ENCODE data around the gene HOXA13.

Gene HOXA13

DNA sequence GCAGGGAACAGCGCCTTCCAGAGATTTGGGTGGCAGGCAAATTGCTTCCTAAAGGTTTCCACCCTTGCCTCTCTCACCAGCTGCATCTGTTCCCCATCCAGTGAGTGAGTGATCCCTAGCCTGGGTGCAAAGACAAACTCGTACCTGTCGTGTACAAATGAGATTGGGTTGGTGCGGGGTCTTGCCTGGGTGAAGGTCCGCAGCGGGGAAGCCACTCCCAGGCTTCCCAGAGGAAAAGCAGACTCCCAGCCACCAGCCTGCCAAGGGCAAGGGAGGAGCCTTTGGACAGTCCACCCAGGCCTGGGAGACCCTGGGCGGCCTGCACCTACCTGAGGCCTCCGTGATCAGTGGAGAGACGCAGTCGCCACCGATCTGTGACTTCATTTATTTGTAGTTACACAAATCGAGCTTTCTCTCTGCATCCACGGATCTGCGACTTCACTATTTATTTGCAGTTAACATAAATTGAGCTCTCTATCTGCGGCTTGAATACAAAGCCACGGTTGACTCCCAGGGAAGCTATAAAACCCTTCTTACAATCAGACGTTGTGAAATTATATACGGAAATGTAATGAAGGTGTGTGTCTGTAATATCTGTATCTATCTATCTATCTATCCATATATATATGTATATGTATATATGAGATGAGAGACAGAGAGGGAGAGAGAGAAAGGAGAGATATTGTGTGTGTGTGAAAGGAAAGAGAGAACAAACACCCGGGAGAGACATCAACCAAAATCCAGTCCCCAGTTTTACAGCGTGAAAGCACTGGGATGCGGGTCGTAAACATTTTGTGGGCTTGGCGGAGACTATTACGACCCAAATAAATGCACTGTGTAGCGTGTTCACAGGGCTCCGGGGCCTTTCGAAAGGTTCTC lies 40.4 kb downstream of the HOXA13 start:
- DNase-seq (ENCODE audit: low read depth, low spot score) = no peak

DNA sequence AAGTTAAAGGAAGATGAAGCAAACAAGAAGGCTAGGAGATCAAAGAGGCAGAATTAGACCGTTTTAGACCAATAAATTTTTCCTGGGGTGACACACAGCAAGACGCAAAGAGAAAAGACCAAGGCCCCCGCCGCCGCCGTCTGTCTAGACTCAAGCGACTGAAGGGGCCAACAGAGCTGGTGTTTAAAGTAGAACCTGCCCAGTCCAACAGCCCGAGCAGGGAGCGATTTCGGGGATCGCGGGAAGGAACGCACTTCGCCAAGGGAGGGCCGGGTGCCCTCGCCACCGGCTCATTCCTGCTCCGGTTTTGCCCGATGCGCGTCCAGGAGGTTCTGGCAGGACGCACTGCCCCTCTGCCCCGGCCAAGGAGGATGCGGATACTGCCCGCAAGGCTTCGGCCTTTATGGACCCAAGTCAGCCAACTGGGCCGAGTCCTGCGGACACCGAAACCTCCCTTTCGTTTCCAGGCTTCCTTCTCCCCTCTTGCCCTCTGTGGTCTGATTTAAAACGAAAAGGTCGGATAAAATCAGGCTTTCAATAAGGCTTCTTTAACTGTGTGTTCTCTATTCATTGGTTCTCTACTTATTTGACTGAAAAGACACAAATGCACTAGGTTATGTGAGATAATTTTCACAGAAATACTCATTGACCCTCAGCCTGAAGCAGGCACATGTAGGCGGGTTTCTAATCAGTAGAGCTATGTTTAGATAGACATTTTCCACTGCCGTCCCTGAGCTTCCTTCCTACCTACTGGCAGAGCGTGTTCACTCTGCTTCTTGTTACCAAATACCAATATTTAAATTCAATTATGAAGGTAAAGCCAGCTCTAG lies 41.2 kb downstream of the HOXA13 start:
- no peak for DNase-seq (ENCODE audit: low read depth, low spot score)

- DNase-seq (ENCODE audit: low read depth, low spot score) = no peak
Measured at GRCh38 chr7:27157702-27158431, 42.0 kb downstream of the HOXA13 start.

DNA sequence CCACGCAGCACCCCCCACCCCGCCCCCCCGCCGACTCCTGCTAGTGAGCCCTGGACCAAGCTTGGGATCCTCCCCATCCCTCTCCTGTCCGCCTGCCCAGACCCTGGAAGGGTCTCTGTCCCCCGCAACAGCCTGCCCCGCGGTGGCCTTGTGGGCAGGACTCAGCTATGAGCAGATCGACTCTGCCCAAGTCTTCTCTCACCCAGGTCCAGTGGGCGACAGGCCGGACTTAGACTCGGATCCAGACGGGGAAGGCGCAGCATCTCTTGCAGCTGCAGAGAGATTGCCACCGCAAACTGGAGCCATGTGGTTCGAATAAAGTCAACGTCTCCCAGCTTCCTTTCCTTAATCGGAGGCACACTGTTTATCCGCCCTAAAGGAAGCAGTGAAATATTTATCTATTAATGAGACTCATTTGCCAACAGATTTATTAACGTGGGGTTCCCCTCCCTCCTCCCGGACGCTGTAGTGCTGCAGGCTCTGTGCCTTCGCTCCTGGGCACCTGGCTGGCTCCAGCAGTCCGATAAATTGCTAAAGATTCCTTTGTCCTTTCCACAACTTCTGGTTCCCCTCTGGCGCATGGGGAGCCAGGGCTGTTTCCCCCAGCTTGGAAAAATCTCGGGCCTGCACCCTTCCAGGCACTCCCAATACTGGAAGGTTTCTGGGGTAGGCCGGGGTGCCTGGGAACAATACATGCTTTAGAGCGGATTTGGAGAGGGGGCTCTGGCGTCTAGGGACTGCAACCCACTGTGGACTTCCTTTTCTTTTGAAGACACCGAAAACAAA lies 42.8 kb downstream of the HOXA13 start:
- DNase-seq (ENCODE audit: low read depth, low spot score) = no peak

GRCh38 chr7:27156508-27156898 lies 43.4 kb downstream of the HOXA13 start, which contains the start of gene HOXA7:
TSS of gene HOXA7 (minus strand) at chr7:27156675. CDS start at chr7:27156545, 130 bp downstream.
- DNase-seq (ENCODE audit: low read depth, low spot score) = no peak

DNA sequence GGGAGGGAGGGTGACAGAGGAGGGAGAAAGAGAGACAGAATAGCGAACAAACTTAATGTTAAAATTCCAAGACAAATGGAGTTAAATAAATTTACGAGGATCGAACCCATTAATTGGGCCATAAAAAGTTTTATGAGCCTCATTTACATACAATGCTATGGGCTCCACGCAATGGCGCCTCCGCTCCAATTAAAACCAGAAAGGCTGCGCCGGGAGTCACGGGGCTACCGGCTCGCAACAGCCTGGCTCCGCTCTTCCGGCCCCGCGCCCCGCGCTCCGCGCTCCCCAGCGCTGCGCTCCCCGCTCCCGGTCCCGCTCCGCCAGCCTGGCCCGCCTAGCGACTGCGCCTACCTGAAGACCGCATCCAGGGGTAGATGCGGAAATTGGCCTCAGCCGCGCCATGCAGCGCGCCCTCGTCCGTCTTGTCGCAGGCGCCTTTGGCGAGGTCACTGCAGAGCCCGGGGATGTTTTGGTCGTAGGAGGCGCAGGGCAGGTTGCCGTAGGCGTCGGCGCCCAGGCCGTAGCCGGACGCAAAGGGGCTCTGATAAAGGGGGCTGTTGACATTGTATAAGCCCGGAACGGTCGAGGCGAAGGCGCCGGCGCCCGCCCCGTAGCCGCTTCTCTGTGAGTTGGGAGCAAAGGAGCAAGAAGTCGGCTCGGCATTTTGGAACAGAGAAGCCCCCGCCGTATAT lies 43.9 kb downstream of the HOXA13 start:
- DNase-seq (ENCODE audit: low read depth, low spot score) = no peak

DNA sequence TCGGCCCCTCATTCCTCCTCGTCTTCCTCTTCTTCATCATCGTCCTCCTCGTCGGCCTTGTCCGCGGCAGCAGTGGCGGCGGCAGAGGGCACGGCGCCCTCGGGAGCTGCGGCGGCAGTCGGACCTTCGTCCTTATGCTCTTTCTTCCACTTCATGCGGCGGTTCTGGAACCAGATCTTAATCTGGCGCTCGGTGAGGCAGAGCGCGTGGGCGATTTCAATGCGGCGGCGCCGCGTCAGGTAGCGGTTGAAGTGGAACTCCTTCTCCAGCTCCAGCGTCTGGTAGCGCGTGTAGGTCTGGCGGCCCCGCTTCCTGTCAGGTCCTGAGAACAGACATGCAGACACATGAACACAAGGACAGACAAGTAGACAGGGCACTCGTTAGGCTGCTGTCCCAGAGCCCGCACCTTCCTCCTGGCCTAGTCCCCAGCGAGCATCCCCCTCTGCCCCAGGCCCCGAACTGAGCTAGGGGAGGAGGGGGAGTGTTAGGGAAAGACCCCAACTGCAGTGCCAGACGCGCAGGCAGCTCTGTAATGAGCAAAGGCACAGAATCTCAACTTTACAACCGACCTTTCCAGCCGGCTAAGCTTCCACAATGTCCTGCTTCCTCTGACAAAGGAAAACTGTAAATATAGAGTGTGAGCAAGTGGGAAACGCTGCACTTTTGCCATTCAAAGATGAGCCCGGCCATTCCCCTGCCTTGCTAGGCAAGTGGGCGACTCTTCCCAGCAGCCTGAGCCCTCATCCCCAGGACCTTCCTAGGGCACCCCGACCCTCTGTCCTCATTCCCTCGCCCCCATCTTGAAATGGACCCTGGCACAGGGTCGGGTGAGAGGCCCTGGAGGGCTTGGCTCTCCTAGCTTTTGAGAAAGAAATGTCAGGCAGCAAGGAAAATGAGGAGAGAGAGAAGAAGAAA lies 44.7 kb downstream of the HOXA13 start:
- no peak for DNase-seq (ENCODE audit: low read depth, low spot score)

DNA sequence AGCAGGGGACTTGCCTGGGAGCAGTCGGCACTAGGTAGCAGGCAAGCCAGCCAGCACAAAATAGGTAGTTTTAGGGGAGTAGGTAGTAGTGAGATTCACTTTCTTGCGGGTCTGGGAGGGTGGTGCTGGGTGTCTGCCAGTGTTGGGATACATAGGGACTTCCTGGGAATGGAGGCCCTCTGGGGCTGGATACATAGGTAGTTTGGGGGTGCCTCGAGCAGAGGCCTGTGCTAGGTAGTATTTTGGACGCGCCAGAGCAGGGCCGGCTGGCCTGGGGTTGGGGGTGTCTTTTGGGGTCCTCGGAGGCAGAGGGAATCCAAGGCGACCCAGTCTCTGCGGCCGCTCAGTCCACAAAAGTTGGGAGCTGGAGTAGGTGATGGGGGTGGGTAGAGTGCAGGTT lies 45.5 kb downstream of the HOXA13 start:
- DNase-seq (ENCODE audit: low read depth, low spot score) = no peak

GRCh38 chr7:27153526-27153925 lies 46.4 kb downstream of the HOXA13 start:
- DNase-seq (ENCODE audit: low read depth, low spot score) = no peak

- no peak for DNase-seq (ENCODE audit: low read depth, low spot score)
Measured at GRCh38 chr7:27152816-27153442, 47.0 kb downstream of the HOXA13 start.

DNA sequence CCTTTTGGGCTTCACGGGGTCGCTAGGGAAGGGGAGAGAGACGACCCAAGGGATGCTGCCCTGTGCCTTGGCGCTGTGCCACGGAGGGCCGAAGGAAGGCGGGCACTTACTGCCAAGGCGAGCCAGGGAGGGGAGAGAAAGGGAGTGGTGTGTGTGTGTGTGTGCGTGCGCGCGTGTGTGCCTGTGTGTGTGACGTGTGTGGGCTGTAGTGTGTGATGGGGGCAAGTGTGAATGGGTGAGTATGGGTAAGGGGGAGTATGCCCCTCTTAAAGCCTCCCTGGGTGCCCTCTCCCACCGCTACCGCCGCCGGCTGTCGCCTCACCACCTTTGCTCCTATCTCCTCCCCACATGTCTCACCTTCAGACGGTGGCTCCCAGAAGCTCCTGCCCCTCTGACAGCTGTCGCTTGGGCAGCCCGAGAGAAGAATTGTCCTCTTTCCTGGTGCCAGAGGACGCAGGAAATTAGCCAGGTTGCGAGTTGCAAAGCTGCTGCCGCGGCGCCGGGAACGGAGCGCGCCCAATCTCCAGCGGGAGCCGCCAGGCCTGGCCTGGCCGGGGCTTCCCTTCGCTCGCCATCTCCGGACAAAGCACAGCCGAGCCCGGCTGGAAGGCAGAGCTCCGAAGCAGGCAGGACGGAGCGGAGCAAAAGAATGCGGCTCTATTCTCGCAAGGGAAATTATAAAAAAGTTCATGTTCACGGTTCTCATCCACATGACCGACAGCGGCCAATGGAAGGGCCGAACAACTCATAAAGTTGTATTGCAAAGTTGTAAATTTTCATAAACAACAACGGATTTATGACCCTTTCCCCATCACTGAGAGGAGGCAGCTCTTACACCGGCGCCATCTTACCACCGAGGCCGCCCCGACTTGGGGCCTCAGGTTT lies 47.7 kb downstream of the HOXA13 start, which contains the start of gene HOXA3:
Gene HOXA3 (minus strand): TSS at position 653 of the 885 bp plus-strand sequence. CDS start 41,943 bp downstream, outside the sequence.
- DNase-seq (ENCODE audit: low read depth, low spot score) = no peak

GRCh38 chr7:27151341-27151930 lies 48.5 kb downstream of the HOXA13 start:
- DNase-seq (ENCODE audit: low read depth, low spot score) = no peak

DNA sequence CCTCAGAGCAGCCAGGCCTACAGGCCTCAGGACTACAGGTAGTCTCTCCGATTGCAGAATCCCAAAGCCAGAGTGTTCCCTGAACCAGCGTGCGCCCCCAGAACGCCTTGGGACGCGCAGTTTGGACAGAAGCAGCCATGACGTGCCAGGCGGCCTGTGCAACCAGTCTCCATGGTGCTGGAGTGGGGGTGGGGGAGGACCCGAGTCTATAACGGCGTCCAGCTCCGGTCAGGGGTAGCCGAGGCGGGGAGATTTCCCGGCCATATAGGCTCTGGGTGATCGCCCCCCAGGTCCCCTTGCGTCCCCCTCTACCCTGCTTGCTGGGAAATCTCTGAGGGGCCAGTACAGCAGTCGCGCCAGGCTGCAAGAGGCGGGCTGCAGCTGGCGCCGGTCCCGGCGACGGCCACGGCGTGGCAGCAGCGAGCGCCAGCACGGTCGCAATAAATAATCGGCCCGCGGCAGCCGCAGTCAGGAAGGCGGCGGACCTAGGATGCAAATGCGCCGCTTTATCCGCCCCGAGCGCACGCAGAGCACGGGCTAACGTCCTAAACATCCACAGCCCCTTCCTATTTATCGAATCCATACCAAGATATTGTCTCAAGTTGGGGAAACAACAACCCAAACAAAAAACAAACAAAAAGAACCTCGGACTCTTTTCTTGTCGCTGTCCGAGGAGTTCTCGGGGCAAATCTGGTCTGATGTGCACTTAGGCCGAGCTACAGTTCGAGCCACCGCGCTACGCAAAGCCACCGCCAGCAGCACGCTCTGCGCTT lies 49.1 kb downstream of the HOXA13 start:
- DNase-seq (ENCODE audit: low read depth, low spot score) = peak; percentile 78

DNA sequence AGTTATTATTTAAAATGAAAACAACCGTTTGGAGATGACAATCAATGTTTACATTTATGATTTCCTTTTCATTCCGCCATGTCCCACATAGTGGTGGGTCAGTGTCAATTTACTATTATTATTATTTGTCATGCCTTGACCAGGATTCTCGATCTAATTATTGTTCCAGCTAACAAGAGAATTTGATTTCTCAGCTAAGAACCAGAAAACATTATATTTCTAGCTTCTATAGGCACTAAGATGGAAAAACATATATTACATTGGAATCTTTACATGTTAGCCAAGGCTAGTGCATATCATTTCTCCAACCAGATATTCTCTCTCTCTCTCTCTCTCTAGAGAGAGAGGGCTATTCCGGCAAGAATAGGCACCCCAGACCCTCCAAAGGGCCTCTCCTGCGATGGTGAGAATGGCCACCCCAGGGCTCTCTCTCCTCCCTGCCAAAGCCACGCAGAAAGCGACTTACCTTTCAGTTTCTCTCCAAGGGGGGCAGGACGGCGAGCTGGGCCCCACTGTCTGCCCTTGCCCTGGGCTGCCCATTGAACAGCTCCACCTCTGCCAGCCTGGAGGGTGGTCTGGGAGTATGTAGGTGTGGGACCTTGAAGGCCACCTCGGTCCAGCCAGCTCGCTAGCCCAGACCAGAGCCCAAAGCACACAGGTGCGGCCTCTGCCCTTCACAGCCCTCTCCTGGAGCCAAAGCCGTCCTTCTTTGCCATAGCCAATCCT lies 49.9 kb downstream of the HOXA13 start:
- no peak for DNase-seq (ENCODE audit: low read depth, low spot score)

GRCh38 chr7:27148756-27149641 lies 50.9 kb downstream of the HOXA13 start:
- no peak for DNase-seq (ENCODE audit: low read depth, low spot score)

All from astrocyte of the hippocampus (primary cell).